Measurements from ENCODE around the gene VOPP1. TPM values are rescaled to one million over a fixed set of nuclear protein-coding genes. Genes with fewer than 3 reads are reported as not detected.

The VOPP1 gene
- total RNA-seq, 2 donors from 2014 or later: 70.3 to 73.4 TPM

GRCh38 chr7:55550841-55551537, 21.3 kb downstream of the VOPP1 start:
- Histone ChIP-seq H3K4me3 (no peak overlapping the region), H3K9me3 (no peaks in the 10 kb centered on the region), H3K36me3 (no peaks in the 10 kb centered on the region), H3K27ac (peak overlapping the region; percentile 67), H3K4me1 (peaks cover 52% of the 10 kb centered on the region), H3K9ac (ENCODE audit: low read depth in 2 of 2, low read length in 2 of 2) (peak overlapping the region in 1 of 2 donors; percentile 23), H3K27me3 (no peaks in the 10 kb centered on the region)
- no peak for DNase-seq
- TF ChIP-seq, protein P1, sequence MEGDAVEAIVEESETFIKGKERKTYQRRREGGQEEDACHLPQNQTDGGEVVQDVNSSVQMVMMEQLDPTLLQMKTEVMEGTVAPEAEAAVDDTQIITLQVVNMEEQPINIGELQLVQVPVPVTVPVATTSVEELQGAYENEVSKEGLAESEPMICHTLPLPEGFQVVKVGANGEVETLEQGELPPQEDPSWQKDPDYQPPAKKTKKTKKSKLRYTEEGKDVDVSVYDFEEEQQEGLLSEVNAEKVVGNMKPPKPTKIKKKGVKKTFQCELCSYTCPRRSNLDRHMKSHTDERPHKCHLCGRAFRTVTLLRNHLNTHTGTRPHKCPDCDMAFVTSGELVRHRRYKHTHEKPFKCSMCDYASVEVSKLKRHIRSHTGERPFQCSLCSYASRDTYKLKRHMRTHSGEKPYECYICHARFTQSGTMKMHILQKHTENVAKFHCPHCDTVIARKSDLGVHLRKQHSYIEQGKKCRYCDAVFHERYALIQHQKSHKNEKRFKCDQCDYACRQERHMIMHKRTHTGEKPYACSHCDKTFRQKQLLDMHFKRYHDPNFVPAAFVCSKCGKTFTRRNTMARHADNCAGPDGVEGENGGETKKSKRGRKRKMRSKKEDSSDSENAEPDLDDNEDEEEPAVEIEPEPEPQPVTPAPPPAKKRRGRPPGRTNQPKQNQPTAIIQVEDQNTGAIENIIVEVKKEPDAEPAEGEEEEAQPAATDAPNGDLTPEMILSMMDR (IDR thresholded peaks at IDR 0.05): no peak
- intact Hi-C loops (cut with DNase I): no loop called here

DNA sequence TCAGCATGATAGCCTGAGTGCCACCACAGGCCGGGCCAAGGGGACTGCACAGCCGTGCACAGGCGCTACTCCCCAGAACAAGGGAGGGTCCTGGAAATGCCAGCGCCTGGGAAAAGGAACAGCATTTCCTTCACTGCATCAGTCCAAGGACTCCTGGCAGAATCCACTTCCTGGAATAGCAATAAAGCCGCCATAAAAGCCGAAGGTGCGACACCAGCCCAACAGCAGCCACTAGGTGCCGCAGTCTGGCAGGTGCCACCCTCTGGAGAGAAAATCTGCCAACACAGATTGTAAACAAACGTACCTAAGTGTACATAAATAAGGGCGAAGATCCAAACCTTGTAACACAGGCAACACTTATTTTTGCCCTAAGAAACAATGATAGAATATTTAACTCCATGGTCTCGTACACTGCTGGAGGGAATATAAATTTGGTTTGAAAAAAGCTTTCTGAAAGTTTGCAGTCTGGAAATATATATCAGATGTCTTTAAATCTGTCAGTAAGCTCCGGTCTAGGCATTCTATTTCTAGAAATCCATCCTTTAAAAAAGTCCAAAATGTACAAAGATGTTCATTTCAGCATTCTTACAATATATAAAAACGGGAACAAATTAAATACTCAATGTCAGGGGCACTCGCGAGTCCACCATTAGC, 22.2 kb downstream of the VOPP1 start:
- intact Hi-C loops (cut with DNase I): no loop called here
- Histone ChIP-seq H3K9me3 (no peaks in the 10 kb centered on the region), H3K4me1 (peaks cover 52% of the 10 kb centered on the region), H3K9ac (ENCODE audit: low read depth in 2 of 2, low read length in 2 of 2) (peak overlapping the region in 1 of 2 donors; percentile 55), H3K27me3 (no peaks in the 10 kb centered on the region), H3K27ac (peak overlapping the region; percentile 56), H3K4me3 (no peak overlapping the region), H3K36me3 (no peaks in the 10 kb centered on the region)
- TF ChIP-seq, protein P1 (IDR thresholded peaks at IDR 0.05): peak; percentile 73
- peak; percentile 89 for DNase-seq

DNA sequence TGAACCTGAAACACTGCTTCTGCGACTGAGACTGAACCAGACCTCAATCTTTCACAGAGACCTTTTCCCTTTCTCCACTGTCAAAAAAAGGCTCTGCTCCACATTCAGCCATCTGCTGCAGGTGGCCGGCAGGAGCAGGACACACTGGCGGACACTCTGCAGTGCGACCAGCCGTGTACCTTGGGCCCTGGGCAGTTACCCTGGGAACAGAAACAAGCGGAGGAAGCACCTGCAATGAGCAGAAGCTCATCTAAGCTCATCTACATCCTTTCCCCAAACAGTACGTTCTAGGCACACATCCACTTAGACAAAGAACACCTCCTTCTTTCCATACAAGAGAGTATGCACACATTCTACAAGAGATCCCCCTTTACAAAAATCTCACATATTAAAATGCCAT, 22.8 kb downstream of the VOPP1 start:
- no peak for DNase-seq
- Histone ChIP-seq H3K27ac (peak overlapping the region; percentile 56), H3K27me3 (no peaks in the 10 kb centered on the region), H3K9me3 (no peaks in the 10 kb centered on the region), H3K4me1 (peaks cover 48% of the 10 kb centered on the region), H3K9ac (ENCODE audit: low read depth in 2 of 2, low read length in 2 of 2) (peak overlapping the region in 1 of 2 donors; percentile 55), H3K36me3 (no peaks in the 10 kb centered on the region), H3K4me3 (no peak overlapping the region)
- TF ChIP-seq, protein P1 (IDR thresholded peaks at IDR 0.05): no peak
- intact Hi-C loops (cut with DNase I): no loop called here

- no peaks in the 10 kb centered on the region for H3K9me3 ChIP-seq
- no peaks in the 10 kb centered on the region for H3K36me3 ChIP-seq
- peaks cover 39% of the 10 kb centered on the region for H3K4me1 ChIP-seq
- DNase-seq: no peak
- H3K4me3 ChIP-seq: no peak overlapping the region
- TF ChIP-seq, protein P1 (IDR thresholded peaks at IDR 0.05): no peak
- no peaks in the 10 kb centered on the region for H3K27me3 ChIP-seq
- intact Hi-C loops (cut with DNase I): no loop called here
- H3K9ac ChIP-seq (ENCODE audit: low read depth in 2 of 2, low read length in 2 of 2): no peak overlapping the region
- no peak overlapping the region for H3K27ac ChIP-seq
These were observed 24.0 kb downstream of the VOPP1 start for GRCh38 chr7:55548295-55548731.

DNA sequence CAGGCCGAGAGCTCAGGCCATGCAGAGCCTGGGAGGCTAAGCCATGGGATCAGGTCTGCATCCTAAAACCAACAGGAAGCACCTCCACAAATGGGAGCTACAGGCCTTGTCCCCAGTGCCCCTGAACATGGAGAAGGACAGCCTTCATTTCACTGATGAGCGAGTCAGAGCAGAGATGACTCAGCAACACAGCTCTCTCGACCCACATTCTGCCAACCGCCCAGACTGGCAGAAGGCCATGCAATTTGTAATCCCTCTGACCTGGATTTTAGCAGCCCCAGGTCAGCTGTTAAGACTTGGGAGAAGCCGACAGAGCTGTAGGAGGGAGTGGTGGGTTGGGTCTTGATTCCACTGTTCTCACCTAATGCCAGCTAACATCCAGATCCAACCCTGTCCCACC, 25.5 kb downstream of the VOPP1 start:
- DNase-seq: peak; percentile 61
- no peaks in the 10 kb centered on the region for H3K9me3 ChIP-seq
- intact Hi-C loops (cut with DNase I): no loop called here
- H3K36me3 ChIP-seq: no peaks in the 10 kb centered on the region
- H3K27ac ChIP-seq: no peak overlapping the region
- H3K4me3 ChIP-seq: no peak overlapping the region
- no peaks in the 10 kb centered on the region for H3K27me3 ChIP-seq
- TF ChIP-seq, protein P1 (IDR thresholded peaks at IDR 0.05): no peak
- peaks cover 24% of the 10 kb centered on the region for H3K4me1 ChIP-seq
- no peak overlapping the region for H3K9ac ChIP-seq (ENCODE audit: low read depth in 2 of 2, low read length in 2 of 2)
